ENCODE data around the gene IQGAP1. TPM values are rescaled to one million over a fixed set of nuclear protein-coding genes. Genes with fewer than 3 reads are reported as not detected.

Gene IQGAP1
- total and polyA plus RNA-seq, 2 of the 4 experiments (the other 2 are of a cell fraction) = 87.5 to 207 TPM

DNA sequence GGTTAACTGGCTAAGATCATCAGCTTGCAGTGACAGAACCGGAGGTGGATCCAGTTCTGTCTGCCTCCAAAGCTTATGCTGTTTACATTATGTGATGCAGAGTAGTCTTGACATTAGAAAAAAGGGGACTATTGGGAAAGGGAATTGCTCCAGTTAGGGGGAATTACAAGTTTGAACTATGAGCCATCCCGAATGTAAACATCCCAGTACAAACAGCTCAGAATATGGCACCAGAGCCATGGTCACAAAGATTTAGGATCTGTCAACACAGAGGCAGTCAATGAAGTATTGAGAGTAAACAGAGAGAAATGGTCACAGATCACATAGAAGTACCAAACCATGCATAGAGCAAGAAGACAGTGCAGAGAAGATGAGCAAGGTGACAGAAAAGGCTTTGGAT, 101.9 kb downstream of the IQGAP1 start:
- Histone ChIP-seq H2BK15ac (ENCODE audit: low read depth, low read length) (no peak overlapping the region), H3K9ac (ENCODE audit: low read depth, low read length) (no peak overlapping the region), H3K4me3 (ENCODE audit: insufficient read depth, low read depth, low read length) (no peak overlapping the region), H4K91ac (ENCODE audit: insufficient read depth, low read depth, low read length) (no peak overlapping the region), H2AFZ (replicated peaks; ENCODE audit: low read length, poor library complexity) (no peak overlapping the region), H2AK9ac (replicated peaks; ENCODE audit: low read depth, low read length, poor library complexity) (no peak overlapping the region), H3K18ac (ENCODE audit: low read depth, low read length) (no peak overlapping the region), H3K27ac (ENCODE audit: insufficient read depth, low read length) (no peak overlapping the region), H3K9me1 (ENCODE audit: insufficient read depth, low read length) (peaks cover 10% of the 10 kb centered on the region), H3K4me1 (ENCODE audit: control insufficient read depth, insufficient read depth, low read length) (peaks cover 4% of the 10 kb centered on the region), H3K4ac (ENCODE audit: low read depth, low read length) (no peak overlapping the region), H3K79me1 (ENCODE audit: low read depth in 1 of 2, low read length in 2 of 2) (peaks cover 18 to 23% of the 10 kb centered on the region in 2 experiments), H3K9me3 (ENCODE audit: control insufficient read depth, insufficient read depth, low read length) (no peaks in the 10 kb centered on the region), H2AK5ac (ENCODE audit: low read depth, low read length) (no peak overlapping the region), H3K4me2 (ENCODE audit: low read depth, low read length) (no peak overlapping the region), H4K20me1 (ENCODE audit: insufficient read depth, low read length) (no peaks in the 10 kb centered on the region), H4K5ac (ENCODE audit: low read depth, low read length) (no peak overlapping the region), H4K8ac (ENCODE audit: low read depth in 2 of 2, low read length in 2 of 2) (no peak overlapping the region), H3K36me3 (ENCODE audit: control insufficient read depth, insufficient read depth, low read length) (peaks cover 42% of the 10 kb centered on the region), H3K14ac (replicated peaks; ENCODE audit: low read depth, low read length) (no peak overlapping the region), H3K56ac (ENCODE audit: extremely low read depth, insufficient read depth, low read length) (no peak overlapping the region), H3K23ac (ENCODE audit: low read depth, low read length) (0 out of 2 replicates have a peak overlapping the region, but pooled peaks have one; percentile 56), H3K27me3 (ENCODE audit: control insufficient read depth, insufficient read depth, low read length) (no peaks in the 10 kb centered on the region), H2BK20ac (ENCODE audit: low read depth, low read length) (no peak overlapping the region), H2BK5ac (ENCODE audit: low read depth, low read length, poor library complexity, severe bottlenecking) (peak overlapping the region; percentile 24), H2BK120ac (ENCODE audit: low read depth, low read length) (no peak overlapping the region)
- TF ChIP-seq POLR2A (IDR thresholded peaks at IDR 0.05; ENCODE audit: low read depth, low read length) = no peak
- TF ChIP-seq MAZ (IDR thresholded peaks at IDR 0.05; ENCODE audit: borderline replicate concordance, low read depth, low read length) = no peak
- TF ChIP-seq MAFK (IDR thresholded peaks at IDR 0.05; ENCODE audit: low read depth, low read length) = no peak
- no peak for TF ChIP-seq SMC3 (IDR thresholded peaks at IDR 0.05; ENCODE audit: low read depth, low read length)
- intact Hi-C loops (cut with micrococcal nuclease) = loop anchor here (5.0 kb wide), 1 partner anchor 397 kb away; no protein-coding TSS in a partner anchor
- no CpG with 5 or more reads among the region's 2 CpGs for WGBS, 2 experiments (ENCODE audit: extremely low coverage in 2 of 2, insufficient read length in 1 of 2)
- ChIA-PET CTCF (interaction anchor here (0.8 to 1.2 kb wide), 2 partner anchors 10 to 170 kb away, joined by 3 to 4 read pairs; no protein-coding TSS in a partner anchor), POLR2A (ENCODE audit: unreplicated experiment) (no interaction called here)
- in situ Hi-C loops (cut with MboI; ENCODE audit: low sequenced_read_pairs) = loop anchor here (10.0 kb wide), 1 partner anchor 395 kb away; the partner anchor contains the start of gene FES
- ATAC-seq (ENCODE audit: low read depth) (peak; percentile 71), DNase-seq (peak; percentile 24)
- dilution Hi-C loops (cut with HindIII; ENCODE audit: low sequenced_read_pairs, unreplicated experiment) = no loop called here
- no TSS peak for BruUV-seq (replicated peaks)
